Amygdala (tissue), 56 donors: ENCODE results near the gene ASB6.
"Not testable (repeated sequence)": the region's sequence is repeated elsewhere in the genome, so short reads cannot be mapped to it uniquely, and the experiment has no call there.

Source experiments
- DNase-seq, 56 donors: peaks; one replicate each; lab custom pipeline; 2025; lab: John Stamatoyannopoulos, UW

ASB6 gene

DNA sequence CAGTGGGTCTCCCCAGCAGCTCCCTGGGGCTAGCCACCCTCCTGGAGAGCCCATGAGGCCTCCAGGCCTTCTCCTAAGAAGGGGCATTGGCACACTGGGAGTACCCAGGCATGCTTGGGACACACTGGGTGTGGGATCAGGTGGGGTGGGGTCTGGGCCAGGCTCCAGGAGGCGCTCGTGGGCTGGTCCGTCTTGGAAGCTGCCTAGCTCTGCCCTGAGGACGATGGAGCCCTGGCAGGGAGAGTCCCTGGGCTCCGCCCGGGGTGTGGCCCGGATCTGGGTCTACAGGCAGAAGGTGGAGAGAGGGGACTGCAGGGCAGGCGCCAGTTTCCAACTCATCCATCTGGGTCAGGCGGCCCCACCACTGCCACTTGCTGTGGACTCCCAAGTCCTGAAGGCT is 25.9 kb upstream of the ASB6 start:
- no peak for DNase-seq

DNA sequence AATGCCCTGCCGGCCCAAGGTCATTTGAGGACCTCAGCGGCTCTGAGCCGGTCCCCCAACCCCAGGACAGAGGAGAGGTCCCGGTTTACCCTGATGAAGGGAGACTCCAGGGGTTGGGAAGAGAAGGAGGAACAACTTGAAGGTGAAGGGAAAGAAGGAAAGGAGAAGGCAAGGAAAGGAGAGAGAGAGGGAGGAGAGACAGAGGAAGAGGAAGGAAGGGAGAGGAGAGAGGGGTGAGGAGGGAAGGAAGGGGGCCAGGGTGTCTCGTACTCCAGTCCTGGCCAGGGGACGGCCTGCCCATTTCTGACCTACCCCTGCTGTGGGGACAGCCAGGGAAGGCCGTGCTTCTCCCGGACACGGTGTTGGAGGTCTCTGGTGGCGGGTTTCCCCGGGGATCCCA is 25.4 kb upstream of the ASB6 start:
- DNase-seq = no peak

DNA sequence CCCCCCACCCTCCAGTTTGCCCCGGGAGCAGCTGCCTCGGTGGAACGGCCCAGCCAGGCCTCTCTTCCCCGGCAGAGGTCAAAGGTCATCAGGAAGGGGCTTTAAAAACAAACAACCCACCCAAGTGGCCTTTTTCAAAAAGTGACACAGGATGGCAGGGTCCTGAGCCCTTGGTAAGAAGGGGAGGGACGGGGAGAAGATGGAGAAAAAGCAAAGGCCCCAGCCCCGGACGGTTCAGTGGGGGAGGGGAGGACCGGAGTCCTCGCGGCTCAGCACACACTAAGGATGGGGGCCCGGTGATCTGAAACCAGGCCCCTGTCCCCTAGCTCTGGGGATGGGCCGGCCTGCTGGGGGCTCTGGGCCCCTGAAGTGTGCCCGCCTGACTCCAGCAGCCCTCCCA is 24.6 kb upstream of the ASB6 start:
- no peak for DNase-seq

DNA sequence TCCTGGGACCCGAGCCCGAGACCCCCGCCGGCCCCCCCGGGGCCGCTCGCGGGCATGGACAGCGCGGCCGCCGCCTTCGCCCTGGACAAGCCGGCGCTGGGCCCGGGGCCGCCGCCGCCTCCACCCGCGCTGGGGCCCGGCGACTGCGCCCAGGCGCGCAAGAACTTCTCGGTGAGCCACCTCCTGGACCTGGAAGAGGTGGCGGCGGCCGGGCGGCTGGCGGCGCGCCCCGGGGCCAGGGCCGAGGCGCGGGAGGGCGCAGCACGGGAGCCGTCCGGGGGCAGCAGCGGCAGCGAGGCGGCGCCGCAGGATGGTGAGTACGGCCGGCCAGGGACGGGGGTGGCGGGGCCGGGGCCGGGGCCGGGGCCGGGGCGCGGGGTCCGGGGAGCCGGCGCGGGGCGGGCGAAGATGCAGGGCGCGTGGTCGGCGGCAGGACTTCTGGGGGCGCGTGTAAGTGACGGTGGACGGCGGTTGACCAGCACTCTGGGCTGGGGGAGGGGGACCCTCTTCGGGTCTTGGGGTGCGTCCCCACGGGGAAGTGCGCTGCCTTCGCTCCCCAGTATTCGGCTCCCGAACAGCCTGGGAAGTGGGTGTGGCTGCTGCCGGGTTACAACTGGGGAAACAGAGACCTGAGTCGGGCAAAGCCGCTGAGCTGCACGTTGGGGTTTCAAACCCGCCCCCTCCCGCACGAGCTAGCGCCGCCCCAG is 24.0 kb upstream of the ASB6 start:
- no peak for DNase-seq

DNA sequence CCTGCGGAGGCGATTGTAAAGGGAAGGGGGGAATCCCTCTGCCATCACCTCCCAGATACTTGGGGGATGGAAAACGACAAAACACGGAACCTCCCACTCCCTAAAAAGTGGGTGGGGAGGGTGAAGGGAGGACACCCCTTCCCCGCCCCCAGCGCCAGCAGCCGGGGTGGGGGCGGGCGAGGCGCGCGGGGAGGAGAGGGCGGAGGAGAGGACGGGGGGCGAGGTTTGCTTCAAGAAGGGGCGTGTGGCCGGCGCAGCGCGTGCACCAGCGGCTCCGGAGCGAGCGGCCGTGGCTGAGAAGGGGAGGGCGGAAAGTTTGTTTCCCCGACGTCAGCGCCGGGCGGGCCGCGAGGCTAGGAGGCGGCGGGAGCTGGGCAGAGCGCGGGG is 23.4 kb upstream of the ASB6 start, which contains the start of gene PRRX2:
Gene PRRX2, plus strand, starts transcription at position 259 of the 387 bp plus-strand sequence. CDS start 221 bp downstream, outside the sequence.
- DNase-seq = peak in 1 of 56 donors; percentile 6

DNA sequence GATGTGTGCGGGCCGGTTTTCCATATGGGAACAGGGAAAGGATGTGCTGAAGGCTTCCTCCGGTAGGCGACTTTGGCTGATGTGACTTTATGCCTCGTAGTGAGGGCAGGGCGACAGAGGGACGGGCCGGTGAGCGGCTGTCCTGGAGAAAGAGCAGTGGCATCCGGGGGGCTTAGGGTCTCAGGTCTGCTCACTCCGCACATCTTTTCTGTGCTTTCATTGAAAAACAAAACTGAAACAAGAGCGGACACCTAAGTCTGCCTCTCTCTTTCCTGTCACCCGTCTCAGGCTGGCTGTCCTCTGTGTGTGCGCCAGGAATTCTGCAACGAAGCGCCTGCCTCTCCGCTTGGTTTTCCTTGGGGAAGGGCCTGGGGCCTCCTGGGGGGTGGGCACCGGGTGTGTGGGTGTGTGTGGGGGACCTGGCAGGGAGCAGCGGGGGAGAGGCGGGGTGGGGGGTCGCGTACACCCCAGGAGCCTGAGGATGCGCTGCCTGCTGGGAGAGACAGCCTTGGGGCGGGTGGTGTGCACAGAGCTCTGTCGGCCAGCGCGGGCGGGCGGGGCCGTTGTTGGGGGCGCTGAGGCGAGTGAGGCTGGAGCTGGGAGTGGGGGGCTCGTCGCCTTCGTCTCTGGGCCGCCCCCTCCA is 22.9 kb upstream of the ASB6 start:
- DNase-seq = no peak

DNA sequence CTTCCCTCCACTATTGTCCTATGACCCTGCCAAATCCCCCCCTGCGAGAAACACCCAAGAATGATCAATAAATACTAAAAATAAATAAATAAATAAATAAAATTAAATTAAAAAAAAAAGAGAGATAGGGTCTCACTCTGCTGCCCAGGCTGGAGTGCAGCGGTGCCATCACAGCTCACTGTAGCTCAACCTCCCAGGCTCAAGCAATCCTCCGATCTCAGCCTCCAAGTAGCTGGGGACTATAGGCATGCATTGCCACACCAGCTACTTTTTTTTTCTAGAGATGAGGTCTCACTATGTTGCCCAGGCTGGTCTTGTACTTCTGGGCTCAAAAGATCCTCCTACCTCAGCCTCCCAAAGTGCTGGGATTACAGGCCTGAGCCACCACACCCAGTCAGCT is 20.3 kb upstream of the ASB6 start:
- not testable (repeated sequence) for DNase-seq

DNA sequence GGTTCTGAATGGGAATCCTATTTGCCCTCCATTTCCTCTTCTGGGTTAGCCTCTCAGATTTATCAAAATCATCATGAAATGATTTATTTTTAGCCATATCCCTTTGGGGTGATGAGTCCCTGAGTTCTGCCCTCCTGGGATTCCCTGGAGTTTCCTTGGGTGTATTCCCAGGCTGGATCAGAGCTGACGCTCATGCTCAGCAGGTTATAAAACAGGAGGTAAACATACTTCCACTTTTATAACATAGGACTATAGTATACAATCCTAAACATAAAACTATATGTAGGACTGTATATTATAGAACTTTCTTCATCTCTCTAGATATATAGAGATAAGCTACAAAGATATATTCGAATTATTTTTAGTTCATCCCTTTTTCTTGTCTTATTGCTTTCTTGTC is 19.1 kb upstream of the ASB6 start:
- no peak for DNase-seq

DNA sequence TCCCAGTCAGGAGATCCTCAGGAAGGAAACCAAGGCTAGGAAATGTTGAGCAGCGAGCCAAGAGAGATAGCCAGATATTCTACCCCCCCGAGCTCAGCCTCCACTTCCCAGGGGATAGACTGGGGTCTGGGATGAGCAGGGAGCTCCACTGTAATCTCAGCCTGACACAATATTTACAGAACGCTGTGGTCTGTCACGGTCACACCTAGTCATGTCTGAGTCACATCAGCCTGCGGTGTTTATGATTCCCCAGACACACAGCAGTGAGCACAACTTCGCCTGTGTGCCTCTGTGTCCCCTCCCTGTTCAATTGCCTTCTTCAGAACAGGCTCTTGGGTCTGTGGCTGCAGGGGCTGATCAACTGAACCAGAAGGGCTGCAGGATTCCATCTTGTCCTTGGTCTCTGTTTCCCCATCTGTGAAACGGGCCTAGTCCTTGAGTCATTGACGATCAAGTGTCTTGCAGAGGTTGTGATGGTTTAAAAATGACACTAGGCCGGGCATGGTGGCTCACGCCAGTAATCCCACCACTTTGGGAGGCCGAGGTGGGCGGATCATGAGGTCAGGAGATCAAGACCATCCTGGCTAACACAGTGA is 14.9 kb upstream of the ASB6 start:
- DNase-seq = no peak

DNA sequence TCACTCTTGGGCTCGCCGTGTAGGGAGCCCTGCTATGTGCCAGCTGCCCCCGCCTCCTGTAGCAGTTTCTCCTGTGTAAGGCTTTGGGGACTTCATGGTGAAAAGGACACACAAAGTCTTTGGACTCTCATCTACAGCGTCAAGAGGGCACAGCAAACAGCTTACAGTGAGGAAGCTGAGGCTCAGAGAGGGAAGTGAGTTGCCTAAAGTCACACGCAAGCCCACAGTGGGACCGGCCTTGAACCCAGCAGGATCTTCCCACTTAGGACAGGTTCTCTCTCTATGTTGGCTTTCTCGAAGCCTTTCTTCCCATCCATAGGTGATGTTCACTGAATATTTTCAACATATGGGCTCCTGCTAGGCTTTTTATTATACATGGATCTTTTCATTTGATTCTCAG is 13.7 kb upstream of the ASB6 start:
- no peak for DNase-seq

DNA sequence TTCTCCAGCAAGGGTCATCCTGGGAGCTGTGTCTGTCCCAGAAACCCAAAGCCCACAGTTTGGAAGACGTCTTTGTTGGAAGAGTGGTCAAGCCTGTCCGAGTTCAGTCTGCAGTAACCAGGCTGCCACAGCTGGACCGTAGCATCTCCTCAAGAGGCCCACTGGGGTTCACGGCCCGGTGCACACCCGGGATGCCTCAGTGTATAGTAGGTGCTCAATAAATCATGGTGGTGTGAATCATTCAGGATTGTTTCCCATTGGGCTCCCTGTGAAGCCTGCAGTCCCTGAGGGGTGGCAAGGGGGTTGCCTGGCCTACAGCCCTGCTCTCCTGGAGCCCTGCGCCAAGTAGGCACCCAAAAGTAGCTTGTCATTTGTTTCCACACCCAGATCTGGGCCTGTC is 13.2 kb upstream of the ASB6 start:
- no peak for DNase-seq

DNA sequence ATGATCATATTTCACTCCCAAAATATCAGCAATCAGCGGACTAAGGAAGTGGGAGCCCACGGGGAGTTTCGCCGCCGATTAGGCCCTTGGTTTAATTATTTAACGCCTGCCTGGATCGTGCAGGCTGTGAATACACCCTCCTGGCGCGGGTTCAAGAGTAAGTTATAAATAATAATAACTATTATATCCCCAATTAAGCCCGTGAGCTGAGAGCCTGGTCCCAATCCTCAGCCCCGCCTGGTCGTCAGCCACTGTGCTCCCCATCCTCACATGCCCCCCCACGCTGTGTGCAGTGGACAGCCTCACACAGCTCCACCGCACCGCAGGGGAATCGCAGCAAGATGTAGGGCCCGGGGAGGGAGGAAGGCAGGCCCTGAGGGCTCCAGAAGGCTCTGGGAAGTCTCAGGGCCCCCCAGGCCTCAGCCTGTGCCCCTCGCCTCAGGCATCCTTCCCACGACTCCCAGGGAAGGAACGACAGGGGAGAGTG is 12.6 kb upstream of the ASB6 start:
- no peak for DNase-seq

DNA sequence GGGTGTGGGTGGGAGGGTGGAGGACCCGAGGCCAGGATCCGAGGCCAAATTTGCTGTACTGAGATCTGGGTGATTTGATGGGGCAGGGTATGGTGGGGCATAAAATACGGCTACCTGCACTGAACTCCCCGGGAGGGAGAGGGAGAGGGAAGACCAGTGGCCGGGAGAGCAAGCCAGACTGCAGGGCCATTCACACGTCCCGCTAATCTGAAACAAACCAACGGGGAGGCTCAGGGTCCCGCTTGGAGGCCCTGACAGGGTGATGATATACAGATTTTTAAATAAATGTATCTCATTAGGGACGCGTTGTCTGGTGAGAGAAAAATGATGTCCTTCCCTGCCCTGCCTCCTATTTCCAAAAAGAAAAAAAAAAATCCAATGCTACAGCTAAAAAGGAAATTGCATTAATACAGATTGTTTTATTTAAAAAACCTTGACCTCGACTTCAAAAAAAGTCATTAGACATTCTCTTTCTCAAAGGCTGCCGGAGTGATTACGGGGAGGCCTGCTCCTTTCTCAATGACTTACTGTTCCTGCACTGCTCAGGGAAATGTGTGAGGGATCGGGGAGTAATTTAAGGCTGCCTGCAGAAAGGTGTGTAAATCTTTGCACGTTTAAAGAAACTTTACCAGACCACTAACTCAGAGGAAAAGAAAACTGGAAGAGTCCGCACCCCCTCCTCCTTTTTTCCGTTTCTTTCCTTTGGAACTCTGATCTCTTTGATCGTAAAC is 12.0 kb upstream of the ASB6 start:
- DNase-seq = no peak

DNA sequence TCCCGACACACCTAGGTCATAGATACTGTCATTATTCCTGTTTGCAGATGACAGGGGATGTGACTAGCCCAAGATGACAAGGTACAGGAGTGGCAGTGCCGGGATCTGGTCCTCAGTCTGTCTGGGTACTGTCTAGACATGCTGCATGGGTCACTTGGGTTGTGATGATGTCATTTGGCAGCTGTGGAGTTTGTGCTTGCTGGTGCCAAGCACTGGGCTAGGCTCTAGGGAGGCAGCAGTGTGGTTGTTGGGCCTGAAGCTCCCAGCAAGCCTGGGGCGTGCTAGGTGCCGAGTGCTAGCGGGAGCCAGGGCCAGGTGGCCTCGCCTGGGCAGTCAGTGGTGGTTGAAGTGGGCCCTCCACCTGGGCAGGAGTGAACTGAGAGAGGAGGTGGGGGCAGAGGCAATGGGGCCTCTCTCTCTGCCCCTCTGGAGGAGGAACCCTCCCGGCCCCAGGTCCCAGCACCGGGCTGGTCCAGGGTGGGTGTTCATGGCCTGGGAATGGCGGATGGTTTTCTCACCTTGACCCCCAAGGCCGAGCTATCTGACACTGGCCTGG is 8.8 kb upstream of the ASB6 start:
- peak in 5 of 56 donors; percentile 10 to 24 (median 21) for DNase-seq

DNA sequence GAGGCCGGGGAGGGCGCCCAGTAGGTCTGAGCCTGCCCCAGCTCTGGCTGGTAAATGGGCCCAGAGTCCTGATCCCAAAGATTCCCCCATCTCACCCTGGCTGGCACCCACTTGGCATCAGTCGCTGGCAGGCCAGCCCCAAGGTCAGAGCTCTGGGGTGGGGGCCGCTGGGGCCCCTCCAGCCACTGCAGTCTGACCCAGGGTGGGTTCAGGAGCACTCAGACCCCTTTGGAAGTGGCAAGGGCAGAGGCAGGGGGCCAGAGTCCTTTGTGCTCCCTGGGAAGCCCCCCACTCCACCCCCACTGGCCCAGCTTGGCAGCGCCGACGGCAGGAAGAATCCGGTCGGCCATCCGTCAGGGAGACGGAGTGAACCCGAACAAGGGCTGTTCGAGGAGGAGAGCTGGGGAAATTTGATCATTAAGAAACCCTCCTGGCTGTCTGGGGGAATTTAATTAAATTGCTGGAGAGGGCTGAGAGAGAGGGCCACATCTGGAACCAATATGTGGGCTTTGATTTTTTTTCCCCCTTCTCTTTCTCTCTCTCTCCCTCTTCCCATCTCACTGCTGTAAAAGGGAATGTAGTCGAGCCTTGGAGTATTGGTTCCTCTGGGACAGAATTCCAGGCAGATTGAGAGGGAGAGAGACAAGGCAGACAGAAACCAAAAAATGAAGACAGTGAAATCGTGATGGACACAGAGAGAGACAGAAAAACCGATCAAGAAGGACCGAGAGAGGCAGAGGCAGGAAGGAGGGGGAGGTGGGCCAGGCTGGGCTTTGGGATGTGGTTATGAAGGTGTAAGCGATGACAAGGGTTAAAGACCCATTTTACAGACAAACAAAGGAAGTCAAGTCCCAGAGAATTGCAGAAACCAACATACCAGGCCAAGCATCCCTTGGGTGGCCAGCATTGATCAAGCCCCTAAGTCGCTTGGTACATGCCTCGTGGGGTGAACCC is 8.1 kb upstream of the ASB6 start:
- DNase-seq = no peak

DNA sequence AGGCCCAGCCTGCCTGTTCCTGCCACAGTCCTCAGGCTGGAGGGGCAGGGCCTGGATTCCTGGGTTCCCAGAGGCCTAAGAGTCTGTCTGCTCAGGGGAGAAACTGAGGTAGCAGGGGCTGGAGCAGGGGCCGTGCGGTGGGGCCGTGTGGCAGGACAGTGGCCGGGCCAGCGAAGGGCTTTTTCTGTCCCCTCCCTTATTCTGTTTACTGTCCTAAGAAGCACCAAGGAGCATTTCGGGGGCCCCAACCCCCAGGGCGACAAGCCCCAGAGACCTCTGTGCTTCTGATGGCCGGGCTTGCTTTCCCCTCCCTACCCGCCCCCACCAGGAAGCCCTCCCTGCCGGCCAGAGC is 6.8 kb upstream of the ASB6 start:
- DNase-seq = no peak

DNA sequence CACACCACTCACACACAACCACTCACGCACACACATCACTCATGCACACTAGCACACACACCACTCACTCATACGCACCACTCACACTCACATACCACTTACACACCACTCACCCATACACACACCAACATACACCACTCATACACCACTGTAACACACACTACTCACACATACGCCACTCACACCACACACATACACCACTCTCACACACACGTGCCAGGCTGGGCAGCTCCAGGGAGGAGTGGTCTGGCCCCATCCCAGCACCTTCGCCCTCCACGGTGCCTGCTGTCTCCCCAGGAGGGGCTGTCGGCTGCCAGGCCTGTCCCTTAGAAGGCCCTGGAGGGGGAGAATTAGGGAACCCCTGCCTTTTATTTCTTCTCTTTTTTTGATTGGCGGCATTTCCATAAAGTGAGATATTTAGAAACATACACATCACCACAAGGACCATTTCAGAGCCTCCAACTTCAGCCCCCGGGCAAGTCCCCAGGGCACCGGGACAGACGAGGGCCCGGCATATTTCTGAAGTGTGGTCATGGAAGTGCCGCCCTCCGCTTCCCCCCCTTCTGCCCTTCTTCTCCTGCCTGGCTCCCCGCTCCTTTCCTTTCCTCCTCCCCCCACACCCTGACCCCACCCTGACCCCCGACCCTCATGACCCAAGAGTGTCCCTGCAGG is 6.3 kb upstream of the ASB6 start:
- DNase-seq = no peak

DNA sequence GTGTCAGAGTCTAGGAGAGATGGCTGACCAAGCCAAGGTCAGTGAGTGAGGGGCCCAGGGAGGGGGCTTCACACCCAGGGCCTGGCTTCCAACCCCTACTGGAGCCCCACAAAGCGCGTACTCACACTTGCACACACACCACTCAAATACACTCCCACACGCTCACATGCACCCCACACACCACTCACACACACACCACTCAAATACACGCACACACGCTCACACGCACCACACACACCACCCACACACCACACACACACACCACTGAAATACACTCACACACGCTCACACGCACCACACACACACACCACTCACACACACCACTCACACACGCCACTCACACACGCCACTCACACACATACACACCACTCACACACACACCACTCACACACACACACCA is 5.7 kb upstream of the ASB6 start:
- DNase-seq = no peak

DNA sequence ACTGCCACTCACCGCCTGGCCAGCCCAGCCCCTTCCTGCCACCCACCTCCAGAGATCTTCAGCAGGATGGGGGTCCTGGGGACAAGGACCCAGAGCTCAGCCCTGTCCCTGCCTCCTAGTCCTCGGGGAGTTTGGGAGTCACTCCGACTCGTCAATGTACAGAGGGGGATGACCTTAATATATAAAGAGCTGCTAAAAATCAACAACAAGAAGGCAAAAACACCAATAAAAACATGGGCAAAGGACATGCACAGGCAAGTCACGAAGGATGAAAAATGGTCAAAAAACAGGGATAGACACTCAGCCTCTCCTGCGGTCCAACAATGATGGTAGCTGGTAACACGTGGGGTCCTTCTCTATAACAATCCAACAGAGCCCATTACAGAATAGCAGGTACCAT is 4.7 kb upstream of the ASB6 start:
- DNase-seq = no peak
